ELR (cell line): ENCODE data around the gene CRYGC.

Source experiments
- DNase-seq: peaks from one replicate; pipeline ENCODE4 v3.0.0-alpha.2; 2015; ENCODE audit warnings: low read depth

CRYGC gene

DNA sequence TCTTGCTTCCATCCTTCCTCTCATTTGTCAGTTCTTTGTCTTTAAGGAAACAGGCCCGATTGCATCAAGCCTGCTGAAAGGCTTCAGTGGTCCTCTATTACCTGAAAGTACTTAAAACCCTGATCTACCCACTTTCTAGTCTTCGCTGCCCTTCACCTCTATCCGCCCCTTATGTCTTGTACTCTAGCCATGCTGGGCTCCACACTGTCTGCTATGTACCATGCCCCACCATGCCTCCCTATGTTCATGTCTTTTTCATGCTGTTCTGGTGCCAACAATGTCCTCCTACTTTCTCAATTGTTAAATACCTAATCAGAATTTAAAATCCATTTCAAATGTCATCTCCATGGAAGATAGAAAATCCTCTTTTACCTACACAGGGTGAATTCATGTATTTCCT, 33.5 kb downstream of the CRYGC start:
- DNase-seq, result no peak

DNA sequence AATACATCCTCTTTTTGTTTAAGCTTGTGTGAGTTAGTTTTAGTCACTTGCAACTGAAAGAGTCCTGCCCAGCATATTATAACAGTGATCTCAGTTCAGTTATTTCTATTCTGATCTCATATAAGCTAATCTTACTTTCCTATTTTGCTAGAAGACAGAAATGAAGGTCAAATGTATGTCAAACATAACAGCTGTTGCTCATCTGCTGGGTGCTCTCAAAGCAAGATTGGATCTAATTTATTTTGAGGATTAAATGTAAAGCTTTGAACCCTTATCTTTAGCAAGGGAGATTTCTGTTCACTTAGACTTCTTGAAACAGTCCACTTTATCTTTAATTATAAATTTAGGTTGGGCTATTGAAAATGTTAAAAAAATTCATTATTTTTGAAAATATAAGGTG, 36.5 kb downstream of the CRYGC start:
- no peak for DNase-seq

DNA sequence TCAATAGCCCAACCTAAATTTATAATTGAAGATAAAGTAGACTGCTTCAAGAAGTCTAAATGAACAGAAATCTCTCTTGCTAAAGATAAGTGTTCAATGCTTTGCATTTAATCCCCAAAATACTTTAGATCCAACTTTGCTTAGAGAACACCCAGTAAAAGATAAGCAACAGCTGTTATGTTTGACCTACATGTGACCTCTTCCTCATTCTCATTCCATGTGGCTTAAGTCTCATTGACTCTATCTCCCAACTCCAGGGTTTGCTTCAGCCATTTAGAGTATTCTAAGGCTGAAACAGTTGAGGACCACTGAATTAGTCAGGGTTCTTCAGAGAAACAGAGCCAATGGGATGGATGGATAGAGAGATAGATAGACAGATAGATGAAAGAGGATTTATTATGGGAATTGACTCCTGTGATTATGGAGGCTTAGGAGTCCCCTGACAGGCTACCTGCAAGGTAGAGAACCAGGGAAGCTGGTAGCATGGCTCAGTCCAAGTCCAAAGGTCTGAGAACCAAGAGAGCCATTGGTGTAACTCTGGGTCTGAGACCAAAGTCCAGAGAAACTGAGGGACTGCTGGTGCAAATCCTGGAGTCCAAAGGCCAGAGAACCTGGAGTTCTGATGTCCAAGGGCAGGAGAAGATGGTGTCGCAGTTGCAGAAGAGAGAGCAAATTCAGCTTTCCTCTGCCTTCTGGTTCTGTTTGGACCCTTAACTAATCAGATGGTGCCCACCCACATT, 37.4 kb downstream of the CRYGC start:
- no peak for DNase-seq

DNA sequence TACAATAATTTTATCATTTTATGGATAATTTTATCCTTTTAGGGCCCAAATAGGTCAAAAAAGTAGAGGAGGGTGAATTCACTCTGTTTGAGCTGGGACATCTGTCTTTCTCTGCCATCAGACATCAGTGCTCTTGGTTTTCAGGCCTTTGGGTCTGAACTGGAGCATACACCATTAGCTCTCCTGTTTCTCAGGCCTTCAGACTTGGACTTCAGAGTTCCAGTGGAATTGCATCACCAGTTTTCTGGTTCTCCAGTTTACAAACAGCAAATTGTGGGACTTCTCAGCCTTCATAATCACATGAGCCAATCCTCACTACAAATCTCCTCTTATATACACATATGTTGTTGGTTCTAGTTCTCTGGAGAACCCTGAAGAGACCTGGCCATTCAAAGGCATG, 39.2 kb downstream of the CRYGC start:
- no peak for DNase-seq

DNA sequence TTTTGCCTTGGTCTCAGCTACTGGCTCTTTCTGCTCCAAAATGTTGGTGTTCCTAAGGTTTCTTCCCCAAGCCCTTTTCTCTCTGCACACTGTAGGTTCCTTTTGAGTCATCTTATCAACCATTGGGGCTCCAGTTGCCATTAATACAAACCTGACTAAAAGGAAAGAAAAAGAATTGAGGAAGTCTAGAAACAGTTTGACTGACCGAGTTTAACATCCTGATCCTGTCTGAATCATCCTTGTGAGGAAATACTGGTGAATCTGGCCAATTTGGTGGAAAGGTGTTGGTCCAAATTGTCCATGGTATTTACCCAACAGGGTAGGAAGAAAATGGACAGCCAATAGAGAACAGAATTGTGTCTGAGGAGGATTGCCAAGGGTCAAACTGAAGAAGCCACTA, 43.6 kb downstream of the CRYGC start:
- no peak for DNase-seq

DNA sequence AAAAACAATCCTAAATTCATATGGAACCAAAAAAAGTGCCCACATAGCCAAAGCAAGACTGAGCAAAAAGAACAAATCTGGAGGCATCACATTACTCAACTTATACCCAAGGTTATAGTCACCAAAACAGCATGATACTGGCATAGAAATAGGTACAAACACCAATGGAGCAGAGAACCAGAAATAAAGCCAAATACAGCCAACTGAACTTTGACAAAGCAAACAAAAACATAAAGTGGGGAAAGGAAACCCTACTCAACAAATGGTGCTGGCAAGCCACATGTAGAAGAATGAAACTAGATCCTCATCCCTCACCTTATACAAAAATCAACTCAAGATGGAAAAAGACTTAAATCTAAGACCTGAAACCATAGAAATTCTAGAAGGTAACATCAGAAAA, 45.8 kb downstream of the CRYGC start:
- no peak for DNase-seq
